ENCODE measurements around the gene EPHA2.
"Not testable (repeated sequence)": the region's sequence is repeated elsewhere in the genome, so short reads cannot be mapped to it uniquely, and the experiment has no call there.

The EPHA2 gene

DNA sequence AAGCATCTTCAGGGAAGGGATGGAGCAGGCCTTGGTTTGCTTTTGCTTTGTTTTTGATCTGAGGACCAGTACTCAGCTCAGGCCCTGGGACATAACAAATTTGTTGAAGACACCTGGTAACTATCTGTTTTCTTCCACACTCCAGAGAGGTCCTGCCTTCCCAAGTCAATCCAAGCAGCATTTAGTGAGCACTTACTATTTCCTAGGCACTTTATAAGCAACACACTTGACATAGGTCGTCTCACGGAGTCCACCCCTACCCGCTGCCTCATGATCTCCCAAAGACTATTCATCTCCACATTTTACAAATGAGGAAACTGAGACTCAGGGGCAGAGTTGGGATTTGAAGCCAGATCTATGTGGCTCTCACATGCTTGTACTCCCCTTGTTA, 14.4 kb upstream of the EPHA2 start:
- H2AFZ ChIP-seq (ENCODE audit: low read depth), result no peak overlapping the region
- H4K20me1 ChIP-seq (ENCODE audit: insufficient read depth), result no peaks in the 10 kb centered on the region
- no peak overlapping the region for H3K4me2 ChIP-seq
- no peak overlapping the region for H3K9ac ChIP-seq
- peaks cover 11% of the 10 kb centered on the region for H3K4me1 ChIP-seq (ENCODE audit: low read depth, poor library complexity, severe bottlenecking)
- H3K36me3 ChIP-seq (ENCODE audit: insufficient read depth), result no peaks in the 10 kb centered on the region
- H3K4me3 ChIP-seq (IDR thresholded peaks at IDR 0.05; ENCODE audit: insufficient read depth, low read depth, low read length), result no peak overlapping the region
- H3K27ac ChIP-seq, result no peak overlapping the region
- TF ChIP-seq, protein P1, sequence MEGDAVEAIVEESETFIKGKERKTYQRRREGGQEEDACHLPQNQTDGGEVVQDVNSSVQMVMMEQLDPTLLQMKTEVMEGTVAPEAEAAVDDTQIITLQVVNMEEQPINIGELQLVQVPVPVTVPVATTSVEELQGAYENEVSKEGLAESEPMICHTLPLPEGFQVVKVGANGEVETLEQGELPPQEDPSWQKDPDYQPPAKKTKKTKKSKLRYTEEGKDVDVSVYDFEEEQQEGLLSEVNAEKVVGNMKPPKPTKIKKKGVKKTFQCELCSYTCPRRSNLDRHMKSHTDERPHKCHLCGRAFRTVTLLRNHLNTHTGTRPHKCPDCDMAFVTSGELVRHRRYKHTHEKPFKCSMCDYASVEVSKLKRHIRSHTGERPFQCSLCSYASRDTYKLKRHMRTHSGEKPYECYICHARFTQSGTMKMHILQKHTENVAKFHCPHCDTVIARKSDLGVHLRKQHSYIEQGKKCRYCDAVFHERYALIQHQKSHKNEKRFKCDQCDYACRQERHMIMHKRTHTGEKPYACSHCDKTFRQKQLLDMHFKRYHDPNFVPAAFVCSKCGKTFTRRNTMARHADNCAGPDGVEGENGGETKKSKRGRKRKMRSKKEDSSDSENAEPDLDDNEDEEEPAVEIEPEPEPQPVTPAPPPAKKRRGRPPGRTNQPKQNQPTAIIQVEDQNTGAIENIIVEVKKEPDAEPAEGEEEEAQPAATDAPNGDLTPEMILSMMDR (conservative IDR thresholded peaks at IDR 0.05; ENCODE audit: low read depth, low read length), result no peak
- H3K79me2 ChIP-seq (ENCODE audit: insufficient read depth, low read depth), result no peaks in the 10 kb centered on the region
- no peaks in the 10 kb centered on the region for H3K27me3 ChIP-seq (ENCODE audit: insufficient read depth, low read depth)

DNA sequence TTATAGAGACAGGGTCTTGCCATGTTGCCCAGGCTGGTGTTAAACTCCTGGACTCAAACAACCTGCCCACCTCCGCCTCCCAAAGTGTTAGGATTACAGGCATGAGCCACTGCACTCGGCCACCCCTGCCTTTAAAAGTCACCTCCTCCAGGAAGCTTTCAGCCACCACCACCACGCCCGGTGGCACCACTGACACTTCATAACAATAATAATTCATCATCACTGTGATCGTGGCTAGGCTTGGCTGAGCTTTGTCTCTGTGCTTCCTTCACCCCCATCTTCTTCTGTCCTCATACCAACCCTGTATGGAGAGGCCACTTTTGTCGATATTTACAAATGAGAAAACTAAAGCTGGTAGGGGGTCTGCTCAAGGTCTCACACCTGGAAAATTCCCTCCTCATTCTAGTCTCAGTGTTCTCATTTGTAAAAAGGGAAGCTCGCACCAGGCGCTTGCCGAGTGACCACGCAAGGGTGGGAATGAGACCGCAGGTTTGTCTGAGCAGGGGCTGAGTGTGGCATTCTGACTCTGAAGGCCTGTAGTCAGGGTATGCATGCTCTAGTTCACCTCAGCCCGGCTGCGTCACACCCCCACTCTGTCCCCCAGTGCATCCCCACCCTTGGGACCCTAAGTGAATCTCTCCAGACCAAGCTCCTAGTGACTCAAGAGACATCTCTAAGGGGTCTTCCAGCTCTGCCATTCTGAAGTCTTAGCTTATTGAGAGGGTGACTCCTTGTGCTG, 12.9 kb upstream of the EPHA2 start:
- no peaks in the 10 kb centered on the region for H3K27me3 ChIP-seq (ENCODE audit: insufficient read depth, low read depth)
- H3K79me2 ChIP-seq (ENCODE audit: insufficient read depth, low read depth), result no peaks in the 10 kb centered on the region
- H3K27ac ChIP-seq, result no peak overlapping the region
- H3K9ac ChIP-seq, result no peak overlapping the region
- no peak overlapping the region for H3K4me3 ChIP-seq (IDR thresholded peaks at IDR 0.05; ENCODE audit: insufficient read depth, low read depth, low read length)
- no peaks in the 10 kb centered on the region for H3K36me3 ChIP-seq (ENCODE audit: insufficient read depth)
- H3K4me2 ChIP-seq, result no peak overlapping the region
- H2AFZ ChIP-seq (ENCODE audit: low read depth), result no peak overlapping the region
- TF ChIP-seq, protein P1 (conservative IDR thresholded peaks at IDR 0.05; ENCODE audit: low read depth, low read length), result no peak
- H3K4me1 ChIP-seq (ENCODE audit: low read depth, poor library complexity, severe bottlenecking), result peaks cover 10% of the 10 kb centered on the region
- no peaks in the 10 kb centered on the region for H4K20me1 ChIP-seq (ENCODE audit: insufficient read depth)

DNA sequence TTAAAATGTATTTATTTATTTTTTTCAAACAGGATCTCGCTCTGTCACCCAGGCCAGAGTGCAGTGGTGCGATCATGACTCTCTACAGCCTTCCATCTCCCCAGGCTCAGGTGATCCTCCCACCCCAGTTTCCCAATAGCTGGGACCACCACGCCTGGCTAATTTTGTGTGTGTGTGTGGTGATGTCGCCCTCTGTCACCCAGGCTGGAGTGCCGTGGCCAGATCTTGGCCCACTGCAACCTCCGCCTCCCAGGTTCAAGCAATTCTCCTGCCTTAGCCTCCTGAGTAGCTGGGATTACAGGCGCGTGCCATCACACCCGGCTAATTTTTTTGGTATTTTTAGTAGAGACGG, 12.3 kb upstream of the EPHA2 start:
- not testable (repeated sequence) for H3K9ac ChIP-seq; H3K79me2 ChIP-seq (ENCODE audit: insufficient read depth, low read depth); H4K20me1 ChIP-seq (ENCODE audit: insufficient read depth); H3K27ac ChIP-seq; H3K27me3 ChIP-seq (ENCODE audit: insufficient read depth, low read depth); H3K4me3 ChIP-seq (IDR thresholded peaks at IDR 0.05; ENCODE audit: insufficient read depth, low read depth, low read length); H3K36me3 ChIP-seq (ENCODE audit: insufficient read depth); H3K4me1 ChIP-seq (ENCODE audit: low read depth, poor library complexity, severe bottlenecking)
- Histone ChIP-seq H3K4me2 (peak overlapping the region; percentile 29; the same call in 1 of the 2 replicates), H2AFZ (ENCODE audit: low read depth) (peak overlapping the region; percentile 78)

DNA sequence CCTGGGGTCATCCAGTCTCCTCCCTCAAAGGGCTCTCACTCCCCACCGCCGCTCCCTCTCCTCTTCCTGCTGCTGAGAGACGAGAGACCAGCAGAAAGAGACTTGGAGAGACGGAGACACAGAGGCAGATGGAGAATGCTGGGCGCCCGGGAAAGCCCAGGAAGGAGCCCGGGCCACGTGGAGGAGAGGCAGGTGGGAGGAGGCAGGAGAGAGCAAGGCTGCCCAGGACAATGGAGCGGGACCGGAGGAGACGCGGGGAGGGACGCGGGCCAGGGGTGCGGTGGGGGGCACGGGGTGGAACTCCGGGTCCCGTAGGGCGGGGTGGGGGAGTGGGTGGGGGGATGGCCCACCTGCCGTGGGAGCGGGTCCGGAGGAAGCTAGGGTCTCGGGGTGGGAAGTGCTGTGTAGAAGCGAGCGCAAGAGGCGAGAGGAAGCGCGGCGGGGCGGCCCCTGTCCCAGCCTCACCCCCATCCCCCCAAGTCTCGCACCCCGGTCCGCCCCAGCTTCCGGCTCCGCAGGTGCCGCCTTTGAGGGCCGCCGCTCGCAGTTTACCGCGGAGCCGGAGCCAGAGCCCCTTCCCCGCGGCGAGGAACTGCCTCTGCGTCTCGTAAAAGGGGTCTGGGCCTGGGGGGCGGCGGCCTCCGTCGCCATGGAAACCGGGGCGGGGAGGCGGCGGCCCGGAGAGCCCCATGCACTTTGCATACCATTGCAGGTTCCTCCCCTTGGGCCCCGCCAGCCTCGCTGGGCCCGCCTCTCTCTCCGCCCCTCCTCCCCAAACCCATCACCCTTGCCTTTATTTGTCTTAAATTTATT, 11.7 kb upstream of the EPHA2 start:
- TF ChIP-seq, protein P1 (conservative IDR thresholded peaks at IDR 0.05; ENCODE audit: low read depth, low read length), result no peak
- Histone ChIP-seq H2AFZ (ENCODE audit: low read depth) (peak overlapping the region; percentile 78), H3K27me3 (ENCODE audit: insufficient read depth, low read depth) (no peaks in the 10 kb centered on the region), H3K36me3 (ENCODE audit: insufficient read depth) (no peaks in the 10 kb centered on the region), H3K4me2 (peak overlapping the region; percentile 45; the same call in 1 of the 2 replicates), H3K4me1 (ENCODE audit: low read depth, poor library complexity, severe bottlenecking) (peaks cover 4% of the 10 kb centered on the region), H3K27ac (no peak overlapping the region), H4K20me1 (ENCODE audit: insufficient read depth) (no peaks in the 10 kb centered on the region), H3K79me2 (ENCODE audit: insufficient read depth, low read depth) (no peaks in the 10 kb centered on the region), H3K9ac (peak overlapping the region; percentile 51; the same call in 1 of the 2 replicates), H3K4me3 (IDR thresholded peaks at IDR 0.05; ENCODE audit: insufficient read depth, low read depth, low read length) (no peak overlapping the region)

GRCh38 chr1:16166117-16166516, 10.2 kb upstream of the EPHA2 start:
- no peak overlapping the region for H3K9ac ChIP-seq
- TF ChIP-seq, protein P1 (conservative IDR thresholded peaks at IDR 0.05; ENCODE audit: low read depth, low read length), result no peak
- no peaks in the 10 kb centered on the region for H3K79me2 ChIP-seq (ENCODE audit: insufficient read depth, low read depth)
- no peaks in the 10 kb centered on the region for H3K27me3 ChIP-seq (ENCODE audit: insufficient read depth, low read depth)
- H3K36me3 ChIP-seq (ENCODE audit: insufficient read depth), result no peaks in the 10 kb centered on the region
- H3K4me3 ChIP-seq (IDR thresholded peaks at IDR 0.05; ENCODE audit: insufficient read depth, low read depth, low read length), result no peak overlapping the region
- H2AFZ ChIP-seq (ENCODE audit: low read depth), result no peak overlapping the region
- H3K27ac ChIP-seq, result no peak overlapping the region
- H3K4me1 ChIP-seq (ENCODE audit: low read depth, poor library complexity, severe bottlenecking), result peaks cover 4% of the 10 kb centered on the region
- no peak overlapping the region for H3K4me2 ChIP-seq
- H4K20me1 ChIP-seq (ENCODE audit: insufficient read depth), result no peaks in the 10 kb centered on the region
